Calu3 (cell line): ENCODE data around the gene PRKCZ. TPM values are rescaled to one million over a fixed set of nuclear protein-coding genes. Genes with fewer than 3 reads are reported as not detected.

Source experiments
- BruUV-seq: library from RNA; stranded (reverse); fragments of 400-500 nt; replicated peaks from 2 replicates; lab custom pipeline; 2021; lab: Mats Ljungman, UMichigan
- CTCF ChIA-PET: fragments of 300-600 bp; sonication (Branson Sonifier 250); formaldehyde crosslinking; loops from one replicate; lab custom pipeline; 2022; ENCODE audit warnings: antibody characterized with exemption; lab: Charles Lee
- DNase-seq: peaks from one replicate; pipeline ENCODE4 v3.0.0; 2022
- H3K27ac Mint-ChIP-seq: one replicate; pipeline ENCODE4 v1.8.0; 2022; ENCODE audit warnings: mixed read lengths; ENCODE audit not compliant: unreplicated experiment
- H3K27me3 Mint-ChIP-seq: one replicate; pipeline ENCODE4 v1.8.0; 2022; ENCODE audit warnings: mixed read lengths; ENCODE audit not compliant: unreplicated experiment
- H3K36me3 Mint-ChIP-seq: one replicate; pipeline ENCODE4 v1.8.0; 2022; ENCODE audit warnings: mild to moderate bottlenecking, moderate library complexity, mixed read lengths; ENCODE audit not compliant: insufficient read depth, unreplicated experiment
- H3K4me1 Mint-ChIP-seq: one replicate; pipeline ENCODE4 v1.8.0; 2022; ENCODE audit warnings: mild to moderate bottlenecking, low read depth, mixed read lengths; ENCODE audit not compliant: unreplicated experiment
- H3K4me3 Mint-ChIP-seq: one replicate; pipeline ENCODE4 v1.8.0; 2022; ENCODE audit warnings: mild to moderate bottlenecking, low read depth, moderate library complexity, mixed read lengths; ENCODE audit not compliant: unreplicated experiment
- H3K9me3 Mint-ChIP-seq: one replicate; pipeline ENCODE4 v1.8.0; 2022; ENCODE audit warnings: low read depth, mixed read lengths; ENCODE audit not compliant: unreplicated experiment
- CTCF ChIP-seq: fragments of 200-600 bp; IDR thresholded peaks from one replicate; pipeline ENCODE4 v1.8.0; 2022; ENCODE audit warnings: antibody characterized with exemption; ENCODE audit not compliant: unreplicated experiment
- intact Hi-C: fragments of 100-400 bp; cut with micrococcal nuclease; formaldehyde crosslinking; loops from one replicate; pipeline ENCODE4 v1.10.0; 2022; ENCODE audit not compliant: unreplicated experiment
- total RNA-seq: library from RNA; stranded (reverse); gene quantifications from 2 replicates; pipeline ENCODE4 v1.2.3, GENCODE V29; 2022

PRKCZ gene
- total RNA-seq, 1 experiment from 2014 or later: 26.0 TPM

GRCh38 chr1:2233997-2234761 lies 184.0 kb downstream of the PRKCZ start:
- H3K4me1 Mint-ChIP-seq: peaks cover 21% of the 10 kb centered on the region
- peak; percentile 42 for DNase-seq
- no TSS peak for BruUV-seq
- CTCF ChIA-PET: interaction anchor here (0.9 to 1.2 kb wide), 2 partner anchors 35 to 39 kb away, joined by 3 read pairs; partner anchors contain the start of gene FAAP20
- H3K27me3 Mint-ChIP-seq: no peaks in the 10 kb centered on the region
- peaks cover 42% of the 10 kb centered on the region for H3K36me3 Mint-ChIP-seq
- H3K4me3 Mint-ChIP-seq: no peak overlapping the region
- TF ChIP-seq CTCF: no peak
- H3K27ac Mint-ChIP-seq: no peak overlapping the region
- no peaks in the 10 kb centered on the region for H3K9me3 Mint-ChIP-seq
- intact Hi-C loops: no loop called here

GRCh38 chr1:2234762-2235113 lies 184.5 kb downstream of the PRKCZ start:
- Mint-ChIP-seq H3K36me3 (peaks cover 37% of the 10 kb centered on the region), H3K27me3 (no peaks in the 10 kb centered on the region), H3K4me1 (peaks cover 27% of the 10 kb centered on the region), H3K4me3 (no peak overlapping the region), H3K9me3 (no peaks in the 10 kb centered on the region), H3K27ac (no peak overlapping the region)
- BruUV-seq: no TSS peak
- DNase-seq: no peak
- CTCF ChIA-PET: interaction anchor here (0.9 to 1.2 kb wide), 2 partner anchors 36 to 40 kb away, joined by 3 read pairs; partner anchors contain the start of gene FAAP20
- TF ChIP-seq CTCF: no peak
- intact Hi-C loops: no loop called here

Other genes starting within 250 kb of the PRKCZ start
- gene GNB1, start 159.3 kb upstream of the PRKCZ start, total RNA-seq: 251 and 252 TPM in 2 replicates
- 0.59 and 1.3 TPM in 2 replicates for gene CALML6, start 135.2 kb upstream of the PRKCZ start, total RNA-seq
- gene TMEM52, start 131.1 kb upstream of the PRKCZ start, total RNA-seq: 0.64 and 1.1 TPM in 2 replicates
- gene CFAP74, start 46.6 kb upstream of the PRKCZ start, total RNA-seq: not detected in 2 replicates
- gene GABRD, start 31.1 kb upstream of the PRKCZ start, total RNA-seq: 0.81 TPM in 1 of 2 replicates, not detected in the other
- 36.3 and 42.9 TPM in 2 replicates for gene FAAP20, start 144.4 kb downstream of the PRKCZ start, total RNA-seq
- 32.8 and 33.8 TPM in 2 replicates for gene SKI, start 177.9 kb downstream of the PRKCZ start, total RNA-seq